K562 (cell line): Measurements from ENCODE around the gene EME2. TPM values are rescaled to one million over a fixed set of nuclear protein-coding genes. Genes with fewer than 3 reads are reported as not detected.
A peak's percentile ranks its signal among the peaks of the same experiment; 100 is the strongest.

Source experiments
- ADNP ChIP-seq: fragments of 200-800 bp; sonication (Bioruptor generic); IDR thresholded peaks from 2 replicates; pipeline ENCODE4 v1.6.1; 2016; ENCODE audit warnings: missing genetic modification characterization, missing compliant biosample characterization
- EHMT2 ChIP-seq: fragments of 450-650 bp; IDR thresholded peaks from 2 replicates; pipeline ENCODE4 v1.6.1; 2018; ENCODE audit warnings: antibody characterized with exemption
- HCFC1 ChIP-seq: IDR thresholded peaks from 2 replicates; pipeline ENCODE4 v1.6.1; 2012; ENCODE audit warnings: low read depth, low read length, improper control_type of control experiment
- HMGN3 ChIP-seq: IDR thresholded peaks from 2 replicates; pipeline ENCODE4 v1.6.1; 2011; ENCODE audit warnings: borderline replicate concordance, low read depth, mild to moderate bottlenecking, mixed read lengths, low read length; ENCODE audit not compliant: insufficient read length; ENCODE audit errors: extremely low read depth
- LEF1 ChIP-seq: fragments of 450-650 bp; IDR thresholded peaks from 2 replicates; pipeline ENCODE4 v1.6.1; 2016; ENCODE audit warnings: mild to moderate bottlenecking
- NELFE ChIP-seq: IDR thresholded peaks from 2 replicates; pipeline ENCODE4 v1.6.1; 2011; ENCODE audit warnings: mild to moderate bottlenecking; ENCODE audit not compliant: insufficient read depth, insufficient read length
- RBM17 ChIP-seq: fragments of 200-400 bp; formaldehyde crosslinking; IDR thresholded peaks from 2 replicates; pipeline ENCODE4 v1.6.1; 2017; ENCODE audit warnings: low read depth, mild to moderate bottlenecking, low read length, borderline replicate concordance
- ZBED1 ChIP-seq: IDR thresholded peaks from 2 replicates; pipeline ENCODE4 v1.6.1; 2014
- ZNF175 ChIP-seq: fragments of 200-800 bp; sonication (Bioruptor generic); IDR thresholded peaks from 2 replicates; pipeline ENCODE4 v1.6.1; 2016; ENCODE audit warnings: low read depth, mild to moderate bottlenecking, missing genetic modification characterization, missing compliant biosample characterization
- ZNF263 ChIP-seq: sonication (generic); formaldehyde crosslinking; IDR thresholded peaks from 2 replicates; pipeline ENCODE4 v1.8.0; 2022; ENCODE audit warnings: mild to moderate bottlenecking, missing genetic modification reagents, borderline replicate concordance
- ZNF589 ChIP-seq: fragments of 200-800 bp; sonication (Bioruptor generic); IDR thresholded peaks from 2 replicates; pipeline ENCODE4 v1.6.1; 2016; ENCODE audit warnings: low read depth, missing genetic modification characterization, missing compliant biosample characterization
- polyA plus RNA-seq, 8 experiments: library from polyadenylated mRNA; depleted of rRNA in 4 of 8; stranded (reverse) in 5 of 8; unstranded in 3 of 8; fragments of >200 nt; fragmentation: Nextera tagmentation in 2 of 8; fragmentation: Illumina TruSeq in 1 of 8; extraction: Ambion mirVana in 2 of 8; extraction: Trizol in 1 of 8; gene quantifications; 2 replicates each; pipeline versions ENCODE4 v1.2.1 to v1.2.3, GENCODE V29; 2011 to 2014; ENCODE audit warnings: inconsistent platforms in 1 of 8, missing spikeins in 1 of 8
- total RNA-seq, 7 experiments: library from RNA; depleted of rRNA in 6 of 7; stranded (reverse); fragments of >200 nt in 6 of 7; fragmentation: Illumina TruSeq in 2 of 7; extraction: Trizol in 2 of 7; gene quantifications; 2 replicates each; pipeline versions ENCODE4 v1.2.1 to v1.2.3, GENCODE V29; 2011 to 2021; ENCODE audit warnings: low replicate concordance in 1 of 7
- TF ChIP-seq, protein P1 (sequence below): fragments of 450-650 bp; IDR thresholded peaks from 2 replicates; pipeline ENCODE4 v1.6.1; 2016; ENCODE audit warnings: borderline replicate concordance
- TF ChIP-seq, protein P2 (sequence below): fragments of 250-450 bp; sonication (Bioruptor Pico); IDR thresholded peaks from 2 replicates; pipeline ENCODE4 v1.5.0; 2021
- TF ChIP-seq, protein P3 (sequence below): fragments of 250-450 bp; sonication (Bioruptor Pico); IDR thresholded peaks from 2 replicates; pipeline ENCODE4 v1.4.0; 2020
- TF ChIP-seq, protein P4 (sequence below): fragments of 200-800 bp; sonication (Bioruptor generic); IDR thresholded peaks from 2 replicates; pipeline ENCODE4 v1.6.1; 2017; ENCODE audit warnings: missing genetic modification characterization, missing compliant biosample characterization
- TF ChIP-seq, protein P5 (sequence below), 2 experiments: IDR thresholded peaks; 2 replicates each; pipeline ENCODE4 v1.6.1; 2012; ENCODE audit warnings: improper control_type of control experiment in 2 of 2, low read depth in 2 of 2, low read length in 2 of 2, borderline replicate concordance in 1 of 2
- TF ChIP-seq, protein P6 (sequence below): fragments of 250-450 bp; sonication (Bioruptor Pico); IDR thresholded peaks from 2 replicates; pipeline ENCODE4 v1.8.0; 2021; ENCODE audit warnings: borderline replicate concordance, mild to moderate bottlenecking, moderate library complexity; ENCODE audit not compliant: poor library complexity, severe bottlenecking

EME2 gene
- total and polyA plus RNA-seq, 9 of the 15 experiments (the other 6 are each of a cell fraction or from before 2014, with no cell fraction given), result 0.35 to 19.9 (median 3.5) TPM

DNA sequence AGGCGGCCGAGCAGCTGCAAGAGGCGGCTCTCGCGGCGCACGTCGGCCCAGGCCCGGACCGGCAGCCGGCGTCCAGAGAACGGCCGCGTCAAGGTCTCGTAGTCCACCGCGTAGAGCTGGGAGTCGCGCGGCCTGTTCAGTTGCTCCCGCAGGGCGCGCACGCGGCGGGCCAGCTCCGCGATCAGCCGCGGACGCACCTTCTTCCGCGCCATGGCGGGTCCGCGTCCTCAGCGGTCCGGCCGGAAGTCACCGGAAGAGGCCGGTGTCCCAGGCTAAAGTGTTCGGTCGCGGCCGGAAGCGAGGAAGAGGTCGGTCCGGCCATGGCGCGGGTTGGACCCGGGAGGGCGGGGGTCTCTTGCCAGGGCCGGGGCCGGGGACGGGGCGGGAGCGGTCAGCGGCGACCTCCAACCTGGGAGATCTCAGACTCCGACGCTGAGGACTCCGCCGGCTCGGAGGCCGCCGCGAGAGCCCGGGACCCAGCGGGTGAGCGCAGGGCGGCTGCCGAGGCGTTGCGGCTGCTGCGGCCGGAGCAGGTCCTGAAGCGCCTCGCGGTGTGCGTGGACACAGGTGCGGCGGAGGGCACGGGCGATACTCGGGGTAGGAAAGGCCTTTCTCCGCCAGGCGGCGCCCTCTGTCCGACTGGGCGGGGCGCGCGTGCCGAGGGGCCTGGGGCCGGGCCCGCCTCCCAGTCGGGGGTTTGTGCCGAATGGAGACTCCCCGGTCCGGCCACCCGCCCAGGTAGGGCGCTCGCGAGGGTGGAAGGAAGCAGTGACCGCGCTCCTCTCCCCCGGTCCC, 495 bp downstream of the EME2 start, which contains the start of gene MRPS34 (continued):
- TF ChIP-seq, protein P1, sequence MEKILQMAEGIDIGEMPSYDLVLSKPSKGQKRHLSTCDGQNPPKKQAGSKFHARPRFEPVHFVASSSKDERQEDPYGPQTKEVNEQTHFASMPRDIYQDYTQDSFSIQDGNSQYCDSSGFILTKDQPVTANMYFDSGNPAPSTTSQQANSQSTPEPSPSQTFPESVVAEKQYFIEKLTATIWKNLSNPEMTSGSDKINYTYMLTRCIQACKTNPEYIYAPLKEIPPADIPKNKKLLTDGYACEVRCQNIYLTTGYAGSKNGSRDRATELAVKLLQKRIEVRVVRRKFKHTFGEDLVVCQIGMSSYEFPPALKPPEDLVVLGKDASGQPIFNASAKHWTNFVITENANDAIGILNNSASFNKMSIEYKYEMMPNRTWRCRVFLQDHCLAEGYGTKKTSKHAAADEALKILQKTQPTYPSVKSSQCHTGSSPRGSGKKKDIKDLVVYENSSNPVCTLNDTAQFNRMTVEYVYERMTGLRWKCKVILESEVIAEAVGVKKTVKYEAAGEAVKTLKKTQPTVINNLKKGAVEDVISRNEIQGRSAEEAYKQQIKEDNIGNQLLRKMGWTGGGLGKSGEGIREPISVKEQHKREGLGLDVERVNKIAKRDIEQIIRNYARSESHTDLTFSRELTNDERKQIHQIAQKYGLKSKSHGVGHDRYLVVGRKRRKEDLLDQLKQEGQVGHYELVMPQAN, result peak; percentile 67; the same call in 1 of the 2 replicates
- TF ChIP-seq, protein P2, sequence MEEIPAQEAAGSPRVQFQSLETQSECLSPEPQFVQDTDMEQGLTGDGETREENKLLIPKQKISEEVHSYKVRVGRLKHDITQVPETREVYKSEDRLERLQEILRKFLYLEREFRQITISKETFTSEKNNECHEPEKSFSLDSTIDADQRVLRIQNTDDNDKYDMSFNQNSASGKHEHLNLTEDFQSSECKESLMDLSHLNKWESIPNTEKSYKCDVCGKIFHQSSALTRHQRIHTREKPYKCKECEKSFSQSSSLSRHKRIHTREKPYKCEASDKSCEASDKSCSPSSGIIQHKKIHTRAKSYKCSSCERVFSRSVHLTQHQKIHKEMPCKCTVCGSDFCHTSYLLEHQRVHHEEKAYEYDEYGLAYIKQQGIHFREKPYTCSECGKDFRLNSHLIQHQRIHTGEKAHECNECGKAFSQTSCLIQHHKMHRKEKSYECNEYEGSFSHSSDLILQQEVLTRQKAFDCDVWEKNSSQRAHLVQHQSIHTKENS, result no peak
- TF ChIP-seq NELFE (no peak), LEF1 (no peak), ZNF263 (0 out of 2 replicates have a peak, but pooled peaks have one; percentile 24), HCFC1 (peak; percentile 82), ZNF589 (no peak), RBM17 (no peak), HMGN3 (peak; percentile 65), ZBED1 (no peak), EHMT2 (no peak), ADNP (tag) (no peak), ZNF175 (no peak)
- TF ChIP-seq, protein P3, sequence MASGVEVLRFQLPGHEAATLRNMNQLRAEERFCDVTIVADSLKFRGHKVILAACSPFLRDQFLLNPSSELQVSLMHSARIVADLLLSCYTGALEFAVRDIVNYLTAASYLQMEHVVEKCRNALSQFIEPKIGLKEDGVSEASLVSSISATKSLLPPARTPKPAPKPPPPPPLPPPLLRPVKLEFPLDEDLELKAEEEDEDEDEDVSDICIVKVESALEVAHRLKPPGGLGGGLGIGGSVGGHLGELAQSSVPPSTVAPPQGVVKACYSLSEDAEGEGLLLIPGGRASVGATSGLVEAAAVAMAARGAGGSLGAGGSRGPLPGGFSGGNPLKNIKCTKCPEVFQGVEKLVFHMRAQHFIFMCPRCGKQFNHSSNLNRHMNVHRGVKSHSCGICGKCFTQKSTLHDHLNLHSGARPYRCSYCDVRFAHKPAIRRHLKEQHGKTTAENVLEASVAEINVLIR (CRISPR knock-in tag), result no peak
- TF ChIP-seq, protein P4, sequence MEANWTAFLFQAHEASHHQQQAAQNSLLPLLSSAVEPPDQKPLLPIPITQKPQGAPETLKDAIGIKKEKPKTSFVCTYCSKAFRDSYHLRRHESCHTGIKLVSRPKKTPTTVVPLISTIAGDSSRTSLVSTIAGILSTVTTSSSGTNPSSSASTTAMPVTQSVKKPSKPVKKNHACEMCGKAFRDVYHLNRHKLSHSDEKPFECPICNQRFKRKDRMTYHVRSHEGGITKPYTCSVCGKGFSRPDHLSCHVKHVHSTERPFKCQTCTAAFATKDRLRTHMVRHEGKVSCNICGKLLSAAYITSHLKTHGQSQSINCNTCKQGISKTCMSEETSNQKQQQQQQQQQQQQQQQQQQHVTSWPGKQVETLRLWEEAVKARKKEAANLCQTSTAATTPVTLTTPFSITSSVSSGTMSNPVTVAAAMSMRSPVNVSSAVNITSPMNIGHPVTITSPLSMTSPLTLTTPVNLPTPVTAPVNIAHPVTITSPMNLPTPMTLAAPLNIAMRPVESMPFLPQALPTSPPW, result peak; percentile 61
- TF ChIP-seq, protein P5, sequence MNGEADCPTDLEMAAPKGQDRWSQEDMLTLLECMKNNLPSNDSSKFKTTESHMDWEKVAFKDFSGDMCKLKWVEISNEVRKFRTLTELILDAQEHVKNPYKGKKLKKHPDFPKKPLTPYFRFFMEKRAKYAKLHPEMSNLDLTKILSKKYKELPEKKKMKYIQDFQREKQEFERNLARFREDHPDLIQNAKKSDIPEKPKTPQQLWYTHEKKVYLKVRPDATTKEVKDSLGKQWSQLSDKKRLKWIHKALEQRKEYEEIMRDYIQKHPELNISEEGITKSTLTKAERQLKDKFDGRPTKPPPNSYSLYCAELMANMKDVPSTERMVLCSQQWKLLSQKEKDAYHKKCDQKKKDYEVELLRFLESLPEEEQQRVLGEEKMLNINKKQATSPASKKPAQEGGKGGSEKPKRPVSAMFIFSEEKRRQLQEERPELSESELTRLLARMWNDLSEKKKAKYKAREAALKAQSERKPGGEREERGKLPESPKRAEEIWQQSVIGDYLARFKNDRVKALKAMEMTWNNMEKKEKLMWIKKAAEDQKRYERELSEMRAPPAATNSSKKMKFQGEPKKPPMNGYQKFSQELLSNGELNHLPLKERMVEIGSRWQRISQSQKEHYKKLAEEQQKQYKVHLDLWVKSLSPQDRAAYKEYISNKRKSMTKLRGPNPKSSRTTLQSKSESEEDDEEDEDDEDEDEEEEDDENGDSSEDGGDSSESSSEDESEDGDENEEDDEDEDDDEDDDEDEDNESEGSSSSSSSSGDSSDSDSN (IDR thresholded peaks at IDR 0.05; ENCODE audit: borderline replicate concordance in 1 of 2, low read depth in 2 of 2, low read length in 2 of 2), result peak; percentile 95 to 97
- TF ChIP-seq, protein P6, sequence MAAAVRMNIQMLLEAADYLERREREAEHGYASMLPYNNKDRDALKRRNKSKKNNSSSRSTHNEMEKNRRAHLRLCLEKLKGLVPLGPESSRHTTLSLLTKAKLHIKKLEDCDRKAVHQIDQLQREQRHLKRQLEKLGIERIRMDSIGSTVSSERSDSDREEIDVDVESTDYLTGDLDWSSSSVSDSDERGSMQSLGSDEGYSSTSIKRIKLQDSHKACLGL (CRISPR knock-in tag), result peak; percentile 56
